ENCODE results near the gene LCE3B.

Gene LCE3B

DNA sequence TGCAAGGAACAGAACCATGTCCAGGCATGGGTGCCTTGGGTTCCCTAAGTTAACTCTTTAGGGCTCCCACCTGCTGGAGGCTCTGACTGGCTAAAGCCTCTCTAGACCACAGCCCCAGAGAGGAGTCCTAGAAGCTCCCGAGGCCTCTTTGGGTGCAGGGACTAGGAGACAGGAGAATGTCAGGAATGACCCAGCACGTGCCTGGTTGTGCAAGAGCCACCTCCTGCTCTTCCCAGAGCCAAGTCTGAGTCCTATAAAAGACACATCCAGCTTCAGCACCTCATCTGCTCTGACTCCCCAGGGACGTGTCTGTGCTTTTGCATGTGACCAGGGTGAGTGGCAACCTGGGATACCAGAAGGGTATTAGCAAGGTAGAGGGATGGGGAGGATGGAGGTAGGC, 49.5 kb downstream of the LCE3B start, which contains the start of gene LCE2D:
Gene LCE2D, plus strand, starts transcription at position 283 of the 400 bp plus-strand sequence. CDS start 726 bp downstream, outside the sequence.
- no peak for DNase-seq
